OCI-M2 (cell line): Measurements from ENCODE around the gene GALNTL6.

ENCODE experiments used
- DNase-seq: peaks from one replicate; lab custom pipeline; 2025; ENCODE audit not compliant: unreplicated experiment; lab: John Stamatoyannopoulos, UW

The GALNTL6 gene

GRCh38 chr4:171812665-171813525, at the start of gene GALNTL6:
Gene GALNTL6 (plus strand): TSS chr4:171813404.
- no peak for DNase-seq

DNA sequence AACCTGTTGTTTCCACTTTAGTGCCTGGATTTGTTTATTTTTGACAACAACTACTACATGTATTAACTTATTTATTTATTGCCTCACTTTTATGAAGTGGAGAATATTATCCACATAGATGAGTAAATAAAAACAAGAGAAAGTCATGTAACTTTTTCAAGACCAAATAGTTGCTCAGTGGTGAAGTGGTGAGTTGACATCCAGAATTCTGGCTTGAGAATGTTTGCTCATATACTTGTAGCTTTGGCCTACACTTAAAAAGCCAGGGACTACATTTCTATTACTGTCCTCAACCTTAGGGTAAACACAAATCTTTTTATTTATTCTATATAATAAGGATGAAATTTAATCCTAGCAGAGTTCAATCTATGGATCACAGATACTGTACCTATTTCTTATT, 47.7 kb upstream of the GALNTL6 start:
- DNase-seq, result no peak

GRCh38 chr4:171774642-171775190, 38.5 kb upstream of the GALNTL6 start:
- no peak for DNase-seq

DNA sequence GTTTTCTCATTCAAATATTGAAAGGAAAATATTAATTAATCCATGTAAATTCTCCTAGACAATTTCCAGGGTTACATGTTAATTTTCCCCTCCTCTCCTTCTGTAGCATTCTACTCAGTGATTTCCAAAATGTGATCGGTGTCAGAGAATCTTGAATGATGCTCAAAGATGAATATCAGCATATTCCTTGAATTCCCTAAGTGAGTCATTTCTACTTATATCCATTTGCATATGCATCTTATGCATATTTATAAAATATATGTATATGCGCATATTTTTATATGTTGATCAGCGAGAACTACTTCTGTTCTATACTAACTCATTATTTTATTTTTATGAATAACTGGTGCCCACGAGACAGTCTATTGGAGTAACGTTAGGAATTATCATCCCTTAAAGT, 33.9 kb upstream of the GALNTL6 start:
- DNase-seq, result no peak

GRCh38 chr4:171785388-171785787, 27.8 kb upstream of the GALNTL6 start:
- DNase-seq, result no peak

GRCh38 chr4:171793723-171794122, 19.5 kb upstream of the GALNTL6 start:
- DNase-seq, result no peak

- no peak for DNase-seq
Measured at GRCh38 chr4:171794528-171794927, 18.7 kb upstream of the GALNTL6 start.

GRCh38 chr4:171809854-171810253, 3.4 kb upstream of the GALNTL6 start:
- no peak for DNase-seq

DNA sequence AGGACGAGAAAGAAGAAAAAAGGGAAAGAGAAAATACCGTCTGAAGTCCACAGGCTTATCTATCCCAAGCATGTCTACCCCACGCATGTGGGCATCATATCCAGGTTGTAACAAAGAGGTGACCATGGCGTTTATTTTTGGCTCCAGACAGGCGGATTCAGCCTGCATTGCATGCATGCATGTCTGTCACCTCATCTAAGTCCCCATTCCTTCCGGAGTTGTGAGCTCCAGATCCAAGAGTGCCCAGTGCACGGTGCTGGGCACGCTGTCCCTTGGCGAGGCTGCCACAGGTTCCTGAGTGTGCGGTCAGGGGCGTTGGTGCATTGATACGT, 905 bp upstream of the GALNTL6 start:
- no peak for DNase-seq

GRCh38 chr4:171813526-171814250, 484 bp downstream of the GALNTL6 start:
- DNase-seq, result no peak

DNA sequence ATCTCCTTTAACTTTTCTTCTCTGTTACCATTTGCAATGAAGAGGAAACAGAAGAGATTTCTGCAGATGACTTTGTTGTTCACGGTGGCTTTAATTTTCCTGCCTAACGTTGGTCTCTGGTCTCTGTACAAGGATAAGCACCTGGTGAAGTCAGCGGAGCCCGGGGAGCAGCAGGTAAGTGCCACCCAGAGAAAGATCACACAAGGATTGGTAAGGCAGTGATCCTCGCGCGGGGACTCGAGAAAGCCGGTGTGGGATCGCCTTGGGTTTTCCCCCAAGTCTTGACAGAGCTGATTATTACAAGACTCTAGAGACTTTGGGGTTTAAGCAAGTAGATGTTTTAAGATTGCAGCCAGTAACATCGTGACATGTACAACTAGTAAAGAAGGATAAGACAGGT, 1.3 kb downstream of the GALNTL6 start:
- DNase-seq, result no peak

DNA sequence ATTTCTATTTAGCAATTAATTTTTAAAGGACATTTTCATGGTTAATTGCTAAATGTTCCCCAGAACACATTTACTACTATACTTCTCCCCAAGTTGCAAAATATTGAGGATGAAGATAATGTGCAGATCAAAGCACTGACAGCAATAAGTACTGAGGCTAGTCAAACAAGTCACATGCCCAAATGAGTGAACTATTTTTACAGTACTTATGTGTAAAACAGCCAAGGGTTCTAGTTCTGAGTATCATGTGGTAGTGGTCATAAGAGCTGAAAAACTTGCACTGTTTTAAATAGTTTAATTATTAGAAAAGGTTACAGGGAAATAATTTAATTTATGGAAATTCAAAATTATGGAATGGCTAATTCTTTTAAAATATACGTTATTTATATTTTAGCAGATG, 3.8 kb downstream of the GALNTL6 start:
- no peak for DNase-seq

DNA sequence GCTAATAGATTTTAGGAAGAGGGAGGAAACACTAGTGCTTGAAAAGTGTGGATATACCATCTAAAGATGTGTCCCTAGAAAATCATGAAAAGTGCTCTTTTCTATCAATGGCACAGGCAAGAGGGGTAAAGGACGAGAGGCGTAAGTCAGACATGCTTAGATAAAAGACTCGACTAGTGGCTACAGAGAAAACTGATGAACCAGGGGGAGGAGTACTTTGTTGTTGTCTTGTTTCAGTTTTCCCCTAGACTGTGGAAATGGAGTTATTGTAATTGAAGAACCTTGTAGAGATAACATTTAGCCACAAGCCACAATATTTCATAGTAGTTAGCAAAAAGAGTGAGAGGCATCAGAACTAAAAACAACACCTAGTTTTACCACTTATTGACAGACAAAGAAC, 21.4 kb downstream of the GALNTL6 start:
- no peak for DNase-seq

DNA sequence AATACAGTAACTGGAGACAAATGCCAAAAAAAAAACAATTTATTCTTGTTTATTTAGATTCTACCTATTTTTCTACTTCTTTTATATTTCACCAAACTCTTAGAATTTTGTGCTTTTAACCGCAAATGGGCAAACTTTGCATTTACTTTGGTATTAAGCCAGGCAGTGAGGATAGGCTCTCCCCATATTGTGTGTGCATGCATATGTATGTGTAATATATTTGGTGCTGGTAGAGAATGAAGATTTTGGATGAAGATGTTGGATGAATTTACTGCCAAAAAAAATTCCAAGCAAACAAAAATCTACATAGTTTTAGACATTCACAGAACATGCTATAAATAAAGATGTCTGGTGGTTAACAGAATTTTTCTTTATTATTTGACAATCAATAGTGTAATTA, 30.3 kb downstream of the GALNTL6 start:
- DNase-seq, result no peak

DNA sequence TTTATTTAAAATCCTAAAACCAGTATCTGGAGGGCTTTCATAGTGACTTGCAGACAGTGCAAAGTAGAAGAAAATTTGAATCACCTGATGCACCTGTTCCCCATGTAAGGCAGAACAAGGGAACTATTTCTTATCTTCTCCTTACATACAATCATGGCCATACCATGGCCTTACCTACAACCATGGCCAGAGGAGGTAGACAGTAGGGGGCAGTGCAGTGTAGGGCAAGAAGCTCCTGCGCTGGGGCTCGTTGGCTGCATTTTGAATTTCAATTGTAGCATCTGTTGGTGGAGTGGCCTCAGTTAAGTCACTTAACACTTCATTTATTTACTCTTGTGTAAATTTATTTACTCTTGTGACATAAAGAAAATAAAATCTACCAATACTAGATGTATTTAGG, 33.0 kb downstream of the GALNTL6 start:
- DNase-seq, result no peak

GRCh38 chr4:171846893-171847292, 33.7 kb downstream of the GALNTL6 start:
- no peak for DNase-seq

DNA sequence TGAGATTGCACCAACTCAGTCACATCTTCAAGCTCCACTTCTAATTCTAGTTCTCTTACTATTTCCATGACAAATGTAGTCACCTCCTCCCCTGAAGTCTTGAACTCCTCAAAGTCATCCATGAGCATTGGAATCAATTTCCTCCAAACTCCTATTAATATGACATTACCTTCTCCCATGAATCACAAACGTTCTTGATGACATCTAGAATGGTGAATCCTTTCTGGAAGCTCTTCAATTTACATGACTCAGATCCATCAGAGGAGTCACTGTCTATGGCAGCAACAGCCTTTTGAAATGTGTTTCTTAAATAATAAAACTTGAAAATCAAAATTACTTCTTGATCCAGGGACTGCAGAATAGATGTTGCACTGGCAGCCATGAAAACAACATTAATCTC, 34.5 kb downstream of the GALNTL6 start:
- no peak for DNase-seq

DNA sequence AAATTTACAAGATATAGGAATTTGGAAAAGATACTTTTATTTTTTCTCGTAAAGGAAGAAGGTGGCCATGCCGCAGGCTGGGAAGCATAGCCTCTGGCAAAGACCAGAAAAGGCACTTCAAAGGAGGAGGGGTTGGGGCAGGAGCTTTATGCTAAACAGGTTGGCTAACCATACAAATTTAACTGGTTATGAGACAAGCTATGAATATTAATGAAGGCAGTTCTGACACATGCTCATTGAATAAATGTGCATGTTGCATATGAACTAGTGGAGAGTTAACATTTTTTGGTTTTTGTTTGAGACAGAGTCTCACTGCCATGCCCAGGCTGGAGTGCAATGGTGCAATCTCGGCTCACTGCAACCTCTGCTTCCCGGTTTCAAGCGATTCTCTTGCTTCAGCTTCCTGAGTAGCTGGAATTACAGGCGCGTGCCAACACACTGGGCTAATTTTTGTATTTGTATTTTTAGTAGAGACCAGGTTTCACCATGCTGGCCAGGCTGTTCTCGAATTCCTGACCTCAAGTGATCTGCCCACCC, 36.5 kb downstream of the GALNTL6 start:
- DNase-seq, result no peak

GRCh38 chr4:171851295-171851694, 38.1 kb downstream of the GALNTL6 start:
- DNase-seq, result no peak

- no peak for DNase-seq
Measured at GRCh38 chr4:171857302-171858012, 44.3 kb downstream of the GALNTL6 start.

- DNase-seq, result no peak
Measured at GRCh38 chr4:171875291-171875690, 62.1 kb downstream of the GALNTL6 start.
